DMS79 treated with DMSO at 0.1 percent for 48 hours (cell line): Measurements from ENCODE around the gene AKR1C8.

Experiments
- DNase-seq: peaks from one replicate; lab custom pipeline; 2025; lab: John Stamatoyannopoulos, UW

Gene AKR1C8

GRCh38 chr10:5107860-5108526 is 77.0 kb downstream of the AKR1C8 start:
- no peak for DNase-seq

GRCh38 chr10:5106553-5106952 is 78.4 kb downstream of the AKR1C8 start:
- no peak for DNase-seq

GRCh38 chr10:5105626-5106025 is 79.3 kb downstream of the AKR1C8 start:
- no peak for DNase-seq
